ENCODE data around the gene KLF6.
A peak's percentile ranks its signal among the peaks of the same experiment; 100 is the strongest.

Gene KLF6

GRCh38 chr10:3812141-3812540 is 27.1 kb upstream of the KLF6 start:
- no peak for DNase-seq
- intact Hi-C loops (cut with DNase I): no loop called here

GRCh38 chr10:3811291-3811870 is 26.4 kb upstream of the KLF6 start:
- DNase-seq: no peak
- intact Hi-C loops (cut with DNase I): no loop called here

- intact Hi-C loops (cut with DNase I): no loop called here
- DNase-seq: no peak
Measured at GRCh38 chr10:3808689-3809199, 23.7 kb upstream of the KLF6 start.

- intact Hi-C loops (cut with DNase I): no loop called here
- DNase-seq: no peak
Measured at GRCh38 chr10:3807928-3808496, 23.0 kb upstream of the KLF6 start.

- no peak for DNase-seq
- intact Hi-C loops (cut with DNase I): no loop called here
Measured at GRCh38 chr10:3807211-3807927, 22.4 kb upstream of the KLF6 start.

- no peak for DNase-seq
- intact Hi-C loops (cut with DNase I): no loop called here
Measured at GRCh38 chr10:3806603-3807002, 21.6 kb upstream of the KLF6 start.

- intact Hi-C loops (cut with DNase I): no loop called here
Measured at GRCh38 chr10:3805791-3806461, 20.9 kb upstream of the KLF6 start.

GRCh38 chr10:3805201-3805790 is 20.3 kb upstream of the KLF6 start:
- no peak for DNase-seq
- intact Hi-C loops (cut with DNase I): no loop called here

More at GRCh38 chr10:3805791-3806461, 20.9 kb upstream of the KLF6 start:
- DNase-seq: no peak

GRCh38 chr10:3803927-3804741 is 19.1 kb upstream of the KLF6 start:
- intact Hi-C loops (cut with DNase I): no loop called here
- no peak for DNase-seq

- peak in 1 of 10 donors; percentile 53 for DNase-seq
Measured at GRCh38 chr10:3803295-3803926, 18.4 kb upstream of the KLF6 start.

GRCh38 chr10:3802526-3803265 is 17.7 kb upstream of the KLF6 start:
- intact Hi-C loops (cut with DNase I): no loop called here
- DNase-seq: no peak

More at GRCh38 chr10:3803295-3803926, 18.4 kb upstream of the KLF6 start:
- intact Hi-C loops (cut with DNase I): no loop called here

- intact Hi-C loops (cut with DNase I): no loop called here
- no peak for DNase-seq
Measured at GRCh38 chr10:3801558-3802192, 16.7 kb upstream of the KLF6 start.

- intact Hi-C loops (cut with DNase I): no loop called here
Measured at GRCh38 chr10:3800586-3800985, 15.6 kb upstream of the KLF6 start.

GRCh38 chr10:3797750-3798149 is 12.7 kb upstream of the KLF6 start:
- intact Hi-C loops (cut with DNase I): no loop called here

More at GRCh38 chr10:3800586-3800985, 15.6 kb upstream of the KLF6 start:
- DNase-seq: no peak

GRCh38 chr10:3793553-3793952 is 8.5 kb upstream of the KLF6 start:
- intact Hi-C loops (cut with DNase I): no loop called here
- DNase-seq: no peak

More at GRCh38 chr10:3797750-3798149, 12.7 kb upstream of the KLF6 start:
- no peak for DNase-seq

- intact Hi-C loops (cut with DNase I): no loop called here
- DNase-seq: no peak
Measured at GRCh38 chr10:3792710-3793219, 7.8 kb upstream of the KLF6 start.

GRCh38 chr10:3791974-3792633 is 7.1 kb upstream of the KLF6 start:
- no peak for DNase-seq
- intact Hi-C loops (cut with DNase I): no loop called here

GRCh38 chr10:3790858-3791257 is 5.8 kb upstream of the KLF6 start:
- intact Hi-C loops (cut with DNase I): no loop called here
- no peak for DNase-seq
